ENCODE data around the gene NKAPL.

Gene NKAPL

GRCh38 chr6:28245206-28245941 is 13.7 kb upstream of the NKAPL start:
- DNase-seq (ENCODE audit: low read depth) = no peak

- no peak for DNase-seq (ENCODE audit: low read depth)
Observed at GRCh38 chr6:28248916-28249315, 10.2 kb upstream of the NKAPL start.

GRCh38 chr6:28250747-28251146 is 8.3 kb upstream of the NKAPL start:
- no peak for DNase-seq (ENCODE audit: low read depth)

- DNase-seq (ENCODE audit: low read depth) = no peak
Observed at GRCh38 chr6:28251661-28252008, 7.5 kb upstream of the NKAPL start.

GRCh38 chr6:28252009-28252975 is 6.8 kb upstream of the NKAPL start, which contains the start of gene ZKSCAN4:
Gene ZKSCAN4 (minus strand): TSS chr6:28252269. CDS start chr6:28251980, 289 bp downstream.
- DNase-seq (ENCODE audit: low read depth) = peak; percentile 64

- no peak for DNase-seq (ENCODE audit: low read depth)
Observed at GRCh38 chr6:28254121-28254519, 5.0 kb upstream of the NKAPL start.

- no peak for DNase-seq (ENCODE audit: low read depth)
Observed at GRCh38 chr6:28257042-28257441, 2.1 kb upstream of the NKAPL start.

GRCh38 chr6:28263922-28264321 is 4.8 kb downstream of the NKAPL start:
- DNase-seq (ENCODE audit: low read depth) = no peak

GRCh38 chr6:28264834-28265401 is 5.8 kb downstream of the NKAPL start:
- no peak for DNase-seq (ENCODE audit: low read depth)

GRCh38 chr6:28266563-28266961 is 7.5 kb downstream of the NKAPL start:
- DNase-seq (ENCODE audit: low read depth) = no peak

- DNase-seq (ENCODE audit: low read depth) = peak; percentile 79
Observed at GRCh38 chr6:28266962-28267694, 8.0 kb downstream of the NKAPL start, which contains the start of gene ZSCAN26. Gene ZSCAN26 (plus strand): TSS chr6:28267143. CDS start chr6:28271920, 4,777 bp downstream.

GRCh38 chr6:28267695-28268059 is 8.6 kb downstream of the NKAPL start:
- DNase-seq (ENCODE audit: low read depth) = no peak

GRCh38 chr6:28269492-28269891 is 10.4 kb downstream of the NKAPL start:
- DNase-seq (ENCODE audit: low read depth) = no peak

- DNase-seq (ENCODE audit: low read depth) = no peak
Observed at GRCh38 chr6:28274888-28275287, 15.8 kb downstream of the NKAPL start.

GRCh38 chr6:28277746-28278145 is 18.6 kb downstream of the NKAPL start:
- no peak for DNase-seq (ENCODE audit: low read depth)

- no peak for DNase-seq (ENCODE audit: low read depth)
Observed at GRCh38 chr6:28280595-28281287, 21.6 kb downstream of the NKAPL start.

- DNase-seq (ENCODE audit: low read depth) = no peak
Observed at GRCh38 chr6:28281288-28282064, 22.4 kb downstream of the NKAPL start, which contains the start of gene PGBD1. Gene PGBD1 (plus strand): TSS chr6:28281572. CDS start chr6:28283814, 2,242 bp downstream.

GRCh38 chr6:28282926-28283325 is 23.8 kb downstream of the NKAPL start:
- no peak for DNase-seq (ENCODE audit: low read depth)

- no peak for DNase-seq (ENCODE audit: low read depth)
Observed at GRCh38 chr6:28291573-28291972, 32.5 kb downstream of the NKAPL start.

- DNase-seq (ENCODE audit: low read depth) = no peak
Observed at GRCh38 chr6:28295326-28295725, 36.2 kb downstream of the NKAPL start.

Data from stimulated activated CD8-positive, alpha-beta memory T cell treated with anti-CD3 and anti-CD28 coated beads, Interleukin-15, amount 100 ng/mL, for 1 hour (primary cell).